Measurements from ENCODE around the gene NEDD9.

NEDD9 gene

DNA sequence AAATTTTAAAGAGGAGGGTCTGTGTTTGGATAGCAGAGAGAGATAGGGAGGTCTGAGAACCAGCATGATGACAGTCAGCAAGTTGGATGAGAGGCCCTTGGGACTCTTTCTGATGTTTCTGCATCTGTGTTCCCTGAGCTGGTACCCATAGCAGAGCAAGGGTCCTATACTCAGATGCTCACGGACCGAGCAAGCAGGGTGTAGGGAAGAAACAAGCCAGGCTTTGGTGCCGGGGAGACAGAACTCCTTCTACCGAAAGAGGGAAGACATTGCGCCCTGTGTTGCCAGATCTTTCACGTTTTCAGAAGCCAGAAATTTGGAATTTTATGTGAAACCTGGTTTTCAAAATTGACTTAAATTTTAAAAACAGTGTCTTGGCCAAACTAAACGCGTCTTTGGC, 34.6 kb downstream of the NEDD9 start:
- DNase-seq = no peak

DNA sequence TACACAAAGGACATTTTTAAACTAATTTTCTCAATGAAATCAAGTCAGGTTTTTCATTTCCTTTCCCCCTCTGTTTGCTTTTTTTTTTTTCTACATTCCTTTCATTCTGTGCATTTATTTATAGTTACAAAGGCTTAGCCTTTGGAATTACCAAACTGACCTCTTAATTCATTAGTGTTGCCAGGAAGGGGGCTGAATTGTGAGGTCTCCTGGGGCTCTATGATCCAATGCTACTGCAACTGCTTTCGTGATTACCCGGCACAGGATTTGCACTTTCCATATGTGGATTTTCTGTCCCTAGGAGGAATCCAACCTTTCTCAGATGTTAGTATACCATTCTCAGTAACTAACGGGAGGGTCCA, 35.3 kb downstream of the NEDD9 start:
- DNase-seq = no peak

DNA sequence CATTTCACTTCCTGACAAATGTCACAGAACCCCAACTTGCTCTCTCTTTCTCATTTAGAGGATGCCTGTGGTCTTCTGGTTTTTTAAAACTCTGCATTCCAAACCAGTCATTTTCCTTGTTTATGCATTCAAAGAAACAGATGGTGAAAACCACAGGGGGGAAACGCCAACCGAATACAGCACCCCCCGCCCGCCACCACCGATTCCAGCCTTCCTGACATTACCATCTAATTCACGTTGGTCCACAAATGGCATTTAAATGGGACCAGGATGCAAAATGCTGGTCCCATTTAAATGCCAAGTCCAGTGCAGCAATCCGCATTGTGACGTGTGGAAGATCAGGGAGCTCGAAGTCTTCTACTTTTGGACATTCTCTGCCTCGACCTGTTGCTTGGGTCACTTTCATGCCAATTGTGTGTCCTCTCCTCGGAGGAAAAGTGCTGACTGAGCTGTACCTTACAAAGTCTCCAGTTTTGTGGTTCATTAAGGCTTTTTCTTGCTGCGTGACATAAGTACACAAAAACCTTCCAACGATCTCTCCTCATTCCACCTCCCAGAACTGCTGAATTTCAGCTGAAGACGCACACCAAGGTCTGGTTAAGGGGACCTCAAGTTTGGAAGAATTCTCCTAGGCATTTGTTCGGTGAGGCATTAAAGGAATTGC, 35.8 kb downstream of the NEDD9 start:
- DNase-seq = no peak

DNA sequence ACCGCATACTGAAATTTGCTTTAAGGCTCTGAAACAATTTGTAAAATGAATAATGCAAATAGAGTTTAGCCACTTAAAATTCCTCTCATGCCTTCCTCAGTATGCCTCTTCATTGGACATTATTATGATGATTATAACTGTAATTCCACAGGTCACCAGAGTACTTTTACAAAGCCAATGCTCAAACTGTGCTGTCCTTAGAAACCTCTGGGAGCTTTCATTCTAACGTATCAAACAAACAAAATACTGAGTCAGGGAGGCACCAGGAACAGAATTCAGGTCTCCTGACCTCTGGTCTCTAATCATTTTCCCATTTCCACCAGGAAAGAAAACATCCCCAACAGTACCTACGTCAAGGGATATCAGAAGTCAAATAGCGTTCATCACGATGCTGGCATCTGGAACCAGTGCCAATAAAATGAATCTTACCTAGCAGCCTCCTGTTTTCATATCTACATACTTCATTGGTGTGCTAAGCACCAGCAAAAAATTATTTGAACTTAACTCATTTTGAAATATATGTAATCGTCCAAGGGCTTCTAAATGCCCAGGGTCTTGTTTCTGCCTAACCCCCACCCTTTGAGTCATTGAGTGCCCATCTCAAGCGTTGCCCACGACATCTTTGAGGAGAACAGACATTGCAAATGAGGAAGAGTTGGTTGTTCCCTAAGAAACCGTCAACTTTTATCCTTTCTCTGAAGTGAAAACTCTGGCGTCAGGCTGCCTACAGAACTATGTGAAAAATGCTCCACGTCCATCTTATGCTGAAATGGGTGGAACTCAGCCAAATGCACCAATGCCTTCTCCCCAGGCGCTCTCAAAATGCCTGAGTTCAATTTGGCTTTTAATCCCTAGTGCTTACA, 37.9 kb downstream of the NEDD9 start:
- DNase-seq = no peak

DNA sequence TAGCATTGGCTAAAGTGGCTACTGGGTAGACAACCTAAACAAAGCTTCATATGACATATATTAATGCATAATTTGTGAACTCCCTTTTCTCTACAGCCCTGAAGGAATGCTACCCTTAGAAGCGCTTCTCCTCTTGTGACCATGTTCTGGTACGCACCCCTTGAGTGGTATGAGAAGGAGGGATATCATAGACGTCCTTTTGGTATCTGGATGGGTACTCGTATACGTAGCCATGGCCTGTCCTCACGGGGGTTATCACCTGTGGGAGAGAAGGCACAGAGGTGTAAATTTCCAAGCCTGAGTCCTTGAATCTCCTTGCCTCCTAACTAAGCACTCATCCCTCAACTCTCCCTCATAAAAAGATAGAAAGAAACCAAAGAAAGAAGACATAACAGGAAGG, 39.0 kb downstream of the NEDD9 start:
- DNase-seq = no peak

DNA sequence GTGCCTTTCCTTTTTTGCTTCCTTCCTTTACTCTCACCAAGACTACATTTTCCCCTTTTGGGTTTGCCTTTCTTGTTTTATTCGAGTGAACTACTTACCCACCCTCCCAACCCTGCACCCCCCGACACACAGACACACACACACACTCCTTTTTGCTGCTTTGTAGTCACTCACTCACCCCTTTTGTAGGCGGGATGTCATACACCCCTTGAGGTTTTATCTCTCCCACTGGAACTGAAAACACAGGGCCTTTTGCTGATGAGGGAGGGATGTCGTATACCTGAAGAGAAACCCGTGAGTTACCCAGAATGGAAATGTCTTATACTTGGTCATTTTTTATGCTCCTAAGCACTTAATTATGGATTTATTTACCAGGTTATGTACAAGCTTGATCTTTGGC, 40.3 kb downstream of the NEDD9 start:
- no peak for DNase-seq

DNA sequence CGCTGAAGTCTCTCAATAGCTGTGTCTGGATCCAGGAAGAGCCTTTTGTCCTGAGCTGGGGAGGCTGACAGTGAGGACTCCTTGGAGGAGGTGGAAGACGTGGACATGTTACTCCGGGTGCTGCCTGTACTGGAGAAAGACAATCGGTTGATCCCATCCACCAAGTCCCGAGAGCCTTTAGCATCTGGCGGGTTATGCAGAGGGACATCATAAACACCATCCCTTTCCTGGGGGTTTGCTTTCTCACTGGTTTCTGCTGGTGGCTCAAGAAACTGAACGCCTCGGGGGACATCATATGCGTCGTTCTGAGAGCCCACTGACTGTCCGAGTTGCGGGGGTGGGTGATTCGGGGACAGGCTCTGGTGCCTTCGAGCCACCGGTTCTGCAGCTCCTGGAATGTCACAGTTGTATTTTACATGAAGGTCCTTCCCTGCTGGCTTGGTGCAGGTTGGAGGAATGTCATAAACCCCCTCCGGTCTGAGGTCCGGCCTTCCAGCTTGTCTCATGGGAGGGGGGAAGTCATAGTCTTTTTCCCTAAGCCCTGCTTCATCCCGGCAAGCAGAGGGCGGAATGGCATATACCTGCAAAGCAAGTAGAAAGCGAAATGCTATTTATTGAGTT, 41.7 kb downstream of the NEDD9 start:
- DNase-seq = no peak

DNA sequence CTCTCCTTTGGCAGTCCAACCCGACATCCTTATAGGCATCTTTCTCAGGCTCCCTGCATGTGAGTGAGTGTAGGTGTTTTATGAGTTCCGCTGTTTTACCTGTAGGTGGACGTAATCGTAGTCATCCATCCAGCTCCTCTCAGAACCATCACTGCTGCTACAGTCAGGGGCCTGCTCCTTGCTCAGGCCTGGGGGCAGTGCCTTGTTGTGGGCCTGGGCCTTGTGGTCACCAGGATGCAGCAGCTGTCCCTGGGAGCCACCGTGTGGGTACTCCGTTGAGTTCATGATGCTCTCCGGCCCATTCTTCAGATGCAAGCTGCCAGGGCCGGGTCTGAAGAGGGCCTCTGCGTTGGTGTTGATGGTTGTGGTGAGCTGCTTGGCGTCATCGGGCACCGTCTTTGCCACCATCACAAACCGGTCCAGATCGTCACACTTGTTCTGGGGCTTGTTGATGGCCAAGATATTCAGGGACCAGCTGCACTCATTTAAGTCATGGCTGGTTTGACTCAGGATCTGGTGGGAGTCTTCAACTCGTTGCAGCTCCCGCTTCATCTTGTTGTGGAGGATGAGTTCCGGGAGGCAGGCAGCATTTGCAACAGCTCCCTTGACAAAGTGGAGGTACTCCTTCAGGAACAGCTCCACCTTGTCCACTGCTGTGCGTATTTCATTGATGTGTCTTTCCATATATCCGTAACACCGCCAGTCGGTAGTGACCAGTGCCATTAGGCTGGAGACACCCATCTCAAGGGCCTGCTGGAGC, 42.4 kb downstream of the NEDD9 start:
- DNase-seq = no peak

DNA sequence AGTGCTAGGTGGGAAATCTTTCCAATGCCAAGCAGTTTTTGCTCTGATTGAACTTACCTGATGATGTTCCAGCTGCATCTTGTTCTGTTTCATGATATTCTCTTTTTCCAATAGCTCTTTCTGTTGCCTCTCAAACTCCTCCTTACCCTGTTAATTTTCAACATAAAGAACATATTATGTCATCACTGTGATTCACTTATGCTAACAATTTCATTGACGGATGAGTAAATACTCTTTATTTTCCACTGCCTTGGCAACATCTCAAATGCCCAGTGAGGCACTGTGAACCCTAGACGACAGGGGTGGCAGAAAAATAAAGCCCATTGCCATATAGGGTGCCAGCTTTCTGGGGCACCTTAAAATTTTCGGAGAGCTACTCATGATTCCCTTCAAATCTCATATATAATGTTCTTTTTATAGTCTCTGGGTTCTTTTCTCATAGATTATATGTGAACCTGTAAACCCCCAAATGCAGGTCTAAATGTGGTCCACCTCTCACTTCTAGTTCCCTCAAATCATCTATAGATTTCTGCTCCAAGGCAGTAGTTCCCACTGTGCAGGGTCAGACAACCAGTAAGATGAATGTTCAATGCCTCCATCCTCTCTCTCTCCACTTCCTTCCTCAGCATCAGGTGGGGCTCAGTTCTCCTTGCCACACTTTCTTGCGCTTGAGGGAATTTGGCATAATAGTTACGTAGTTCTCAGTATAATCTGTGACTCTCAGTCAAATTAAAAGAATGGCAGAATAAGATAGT, 44.1 kb downstream of the NEDD9 start:
- no peak for DNase-seq

DNA sequence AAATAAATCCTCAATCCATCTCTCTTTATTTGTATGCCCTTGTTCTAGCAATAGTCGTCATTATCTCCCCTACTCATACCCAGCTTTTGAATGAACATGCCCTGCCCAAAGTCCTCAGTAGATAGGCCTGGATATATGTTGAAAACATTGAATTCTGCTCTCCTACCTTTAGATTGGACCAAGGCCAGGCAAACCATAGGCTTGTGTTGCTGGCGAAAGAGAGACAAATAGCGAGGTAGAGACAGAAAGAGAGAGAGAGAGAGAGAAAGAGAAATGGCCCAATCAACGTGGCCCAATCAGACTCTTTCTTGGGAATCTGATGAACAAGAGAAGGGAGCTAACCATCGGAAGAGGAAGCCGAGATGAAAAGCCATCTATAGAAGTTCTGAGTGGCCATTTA, 45.2 kb downstream of the NEDD9 start:
- DNase-seq = no peak

DNA sequence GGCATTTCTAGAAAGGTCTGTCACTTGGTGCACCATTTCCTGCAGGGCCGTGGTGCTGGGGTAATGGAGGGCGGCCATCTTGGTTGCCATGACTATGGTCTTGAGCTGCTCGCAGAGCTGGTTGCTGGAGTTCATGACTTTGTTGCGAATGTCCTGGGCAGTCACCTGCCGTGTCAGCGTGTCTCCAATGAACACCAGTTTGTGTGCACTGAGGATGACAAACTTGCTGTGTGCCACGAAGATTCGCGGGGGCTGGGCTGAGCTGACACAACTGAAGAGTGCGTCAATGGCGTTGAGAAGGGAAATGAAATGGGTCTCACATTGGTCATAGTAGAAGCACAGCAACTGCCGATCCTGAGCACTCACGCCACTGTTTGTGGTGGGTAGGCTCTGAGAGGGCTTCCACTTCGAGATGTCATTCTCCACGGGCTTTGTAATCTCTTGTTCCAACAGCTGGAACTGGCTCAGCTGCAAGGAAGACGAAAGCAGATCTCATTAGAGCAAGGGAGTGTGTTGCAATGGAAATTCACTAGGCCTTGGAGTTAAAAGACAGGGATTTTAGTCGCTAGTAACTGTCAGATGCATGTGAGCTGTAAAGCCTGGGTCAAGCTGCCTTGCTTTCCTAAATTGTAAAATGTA, 47.1 kb downstream of the NEDD9 start:
- no peak for DNase-seq

DNA sequence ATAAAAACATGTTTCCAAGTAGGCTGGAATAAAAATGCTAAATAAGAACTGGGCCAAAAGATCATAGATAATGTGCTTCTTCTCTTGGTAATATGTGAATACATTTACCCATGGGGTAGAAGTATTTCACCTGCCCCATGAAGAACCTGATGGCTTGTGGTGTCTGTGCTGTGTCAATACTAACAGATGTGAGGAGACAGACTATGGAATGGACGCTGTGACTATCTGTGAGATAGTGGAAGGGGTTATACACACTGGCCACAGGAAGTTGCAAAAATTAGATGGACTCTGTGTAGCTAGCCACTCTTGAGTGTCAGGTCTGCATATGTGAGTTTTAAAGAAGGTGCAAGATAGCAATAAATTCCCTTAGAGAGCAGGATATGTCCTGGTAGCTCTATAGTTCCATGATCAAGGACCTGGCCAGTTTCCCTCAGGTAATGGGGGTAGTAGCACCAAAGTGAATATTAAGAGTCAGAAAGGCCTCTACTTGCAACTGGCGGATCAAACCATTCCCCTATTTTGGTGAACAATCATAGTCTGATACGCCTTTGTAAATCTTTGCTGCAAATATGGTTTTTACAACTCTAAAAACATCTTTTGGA, 48.6 kb downstream of the NEDD9 start:
- no peak for DNase-seq

DNA sequence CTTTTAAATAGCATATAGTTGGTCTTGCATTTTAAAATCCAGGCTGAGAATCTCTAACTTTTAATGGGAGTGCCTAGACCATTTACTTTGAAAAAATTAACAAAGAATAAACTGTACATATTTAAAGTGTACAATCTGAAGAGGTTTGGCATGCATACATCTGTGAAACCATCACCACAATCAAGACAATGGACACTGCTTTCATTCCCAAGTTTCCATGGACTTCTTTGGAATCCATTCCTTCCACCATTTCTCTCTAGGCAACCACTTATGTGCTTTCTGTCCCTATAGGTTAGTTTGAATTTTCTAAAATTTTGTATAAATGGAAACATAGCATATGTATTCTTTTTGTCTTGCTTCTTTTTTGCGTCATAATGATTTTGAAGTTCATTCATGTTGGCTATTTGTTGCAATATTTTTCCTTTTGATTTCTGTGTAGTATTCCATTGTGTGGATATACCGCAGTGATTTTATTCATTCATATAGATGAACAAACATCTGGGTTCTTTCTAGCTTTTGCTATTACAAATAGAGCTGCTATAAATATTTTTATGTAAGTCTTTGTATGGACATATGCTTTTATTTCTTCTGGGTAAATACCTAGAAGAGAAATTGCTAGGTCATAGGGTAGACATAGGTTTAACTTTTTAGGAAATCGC, 50.9 kb downstream of the NEDD9 start:
- no peak for DNase-seq

DNA sequence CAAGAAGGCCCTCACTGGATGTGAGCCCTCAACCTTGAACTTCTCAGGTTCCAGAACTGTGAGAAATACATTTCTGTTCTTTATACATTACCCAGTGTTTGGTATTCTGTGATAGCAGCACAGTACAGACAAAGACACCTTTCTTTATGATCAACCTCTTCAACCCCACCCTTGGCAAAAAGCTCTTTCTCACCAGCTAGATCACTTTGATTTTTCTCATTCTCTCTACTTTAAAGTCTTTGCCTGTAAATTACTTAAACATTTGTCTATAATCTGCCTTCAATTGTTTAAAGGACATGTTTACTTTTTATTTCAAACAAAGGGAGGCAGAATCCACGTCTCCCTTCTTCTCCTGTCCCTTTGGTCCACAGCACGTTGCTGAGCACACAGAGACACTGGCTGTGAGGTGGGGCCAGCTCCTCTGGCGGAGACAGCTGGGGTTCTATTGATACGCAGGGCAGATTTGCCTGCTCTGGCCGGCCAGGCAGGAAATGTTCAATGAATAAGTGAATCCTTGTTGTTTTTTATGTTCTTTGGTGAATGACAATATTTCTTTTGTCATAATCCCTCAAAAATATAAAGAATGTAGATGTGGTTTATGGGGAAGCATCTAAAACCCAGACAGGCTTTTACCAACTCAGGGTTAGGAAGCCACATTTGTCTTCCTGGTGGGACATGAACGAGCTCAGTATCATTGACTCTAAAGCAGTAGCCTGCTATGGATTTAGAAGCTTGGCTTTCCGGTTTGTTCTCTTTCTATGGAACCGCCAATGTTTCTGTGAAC, 52.9 kb downstream of the NEDD9 start:
- DNase-seq = no peak

DNA sequence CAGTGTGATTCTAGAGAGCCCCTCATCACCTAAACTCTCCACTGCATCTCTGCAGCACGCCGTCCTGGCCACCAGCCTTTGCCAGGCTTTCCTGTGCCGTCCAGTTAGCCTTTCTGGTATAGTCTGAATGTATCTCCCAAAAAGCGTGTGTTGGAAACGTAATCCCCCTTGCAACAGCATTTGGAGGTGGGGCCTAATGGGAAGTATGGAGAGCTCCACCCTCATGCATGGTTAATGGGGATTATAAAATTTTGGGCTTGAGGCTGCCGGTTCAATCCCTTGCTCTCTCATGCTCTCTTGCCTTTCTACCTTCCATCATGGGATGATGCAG, 53.4 kb downstream of the NEDD9 start:
- DNase-seq = no peak

DNA sequence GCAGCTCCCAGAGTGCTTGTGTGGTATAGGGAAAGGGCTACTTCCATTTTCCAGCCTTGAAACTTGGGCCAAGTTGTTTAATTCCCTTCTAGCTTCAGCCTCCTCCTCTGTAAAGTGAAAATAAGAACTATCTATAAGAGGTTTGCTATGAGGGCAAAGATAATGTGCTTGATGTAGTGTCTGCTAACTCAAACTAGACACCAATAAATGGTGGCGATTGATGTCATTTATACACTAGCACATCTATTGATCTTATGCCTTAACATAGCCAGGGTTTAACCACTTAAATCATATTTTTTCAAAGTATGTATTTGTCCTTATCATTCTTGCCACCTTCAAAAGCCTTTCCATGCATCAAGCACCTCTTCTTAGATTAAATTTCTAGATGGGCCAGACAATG, 55.2 kb downstream of the NEDD9 start:
- DNase-seq = no peak

DNA sequence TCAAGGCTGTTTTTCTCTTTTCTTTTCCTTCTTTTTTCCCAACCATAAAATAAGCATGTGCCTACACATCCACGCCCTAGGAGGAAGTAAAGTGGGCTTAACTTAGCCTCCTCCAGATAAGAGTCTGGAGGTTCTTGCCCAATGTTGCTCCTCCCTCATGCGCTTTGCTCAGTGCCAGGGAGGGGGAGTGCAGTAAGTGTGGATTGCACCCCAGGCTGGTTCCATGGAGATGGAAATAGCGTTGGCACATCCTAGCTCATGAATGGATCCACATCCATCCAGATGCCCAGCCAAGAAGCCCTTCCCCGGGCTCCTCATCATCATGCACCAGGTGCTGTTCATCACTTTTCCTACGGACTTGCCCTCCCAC, 58.2 kb downstream of the NEDD9 start:
- DNase-seq = no peak

DNA sequence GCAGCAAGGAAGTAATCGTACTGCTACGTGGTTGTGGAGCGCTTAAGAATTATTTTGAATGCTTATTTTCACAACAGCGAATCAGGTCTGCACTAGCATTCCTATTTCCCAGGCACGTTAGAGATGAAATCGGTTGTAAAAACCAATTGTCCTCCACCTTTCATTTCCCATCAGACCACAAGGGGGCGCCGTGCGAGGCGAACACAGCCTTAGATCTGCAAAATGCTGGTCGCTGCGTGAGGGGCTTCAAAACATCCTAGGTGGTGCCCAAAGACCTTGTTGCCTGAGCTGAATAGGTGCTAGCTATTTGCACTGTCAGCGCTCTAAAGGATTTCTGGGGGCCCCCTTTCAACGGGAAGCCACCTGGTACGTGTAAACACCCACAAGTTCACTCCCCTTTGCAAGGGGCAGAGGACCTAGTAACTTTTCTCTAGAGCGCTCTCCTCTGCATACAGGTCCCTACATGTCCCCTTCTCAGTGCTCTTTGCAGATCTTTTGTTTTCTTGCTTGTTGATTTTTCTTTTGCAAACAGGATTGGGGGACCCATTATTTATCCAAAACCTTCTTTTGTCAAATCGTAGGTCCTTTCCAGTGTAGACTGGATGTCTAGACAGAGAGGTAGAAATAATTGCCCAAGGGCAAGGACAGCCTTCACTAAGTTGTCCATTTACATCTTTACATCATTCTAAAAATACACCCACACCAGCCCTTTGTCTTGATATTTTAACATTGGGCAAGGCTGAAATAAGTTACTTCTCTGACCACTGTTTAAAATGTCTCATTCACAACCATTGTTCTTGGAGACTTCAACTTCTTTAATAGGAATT, 59.8 kb downstream of the NEDD9 start:
- peak; percentile 80 to 85 for DNase-seq

DNA sequence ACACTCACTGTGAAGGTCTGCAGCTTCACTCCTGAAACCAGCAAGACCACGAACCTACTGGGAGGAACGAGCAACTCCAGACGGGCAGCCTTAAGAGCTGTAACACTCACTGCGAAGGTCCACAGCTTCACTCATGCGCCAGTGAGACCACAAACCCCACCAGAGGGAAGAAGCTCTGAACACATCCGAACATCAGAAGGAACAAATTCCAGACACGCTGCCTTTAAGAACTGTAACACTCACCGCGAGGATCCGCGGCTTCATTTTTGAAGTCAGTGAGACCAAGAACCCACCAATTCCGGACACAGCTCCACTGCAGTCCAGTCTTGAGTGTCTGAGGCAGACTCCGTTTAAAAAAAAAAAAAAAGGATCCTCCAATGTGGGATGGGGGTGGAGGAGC, 60.5 kb downstream of the NEDD9 start:
- DNase-seq = no peak
